H9 (cell line): Measurements from ENCODE around the gene THSD7A. TPM values are rescaled to one million over a fixed set of nuclear protein-coding genes. Genes with fewer than 3 reads are reported as not detected.

ENCODE experiments used
- DNase-seq: peaks from one replicate; pipeline ENCODE4 v3.0.0-alpha.2; 2017
- H2AFZ ChIP-seq: one replicate; pipeline ENCODE4 v1.6.1; 2013; ENCODE audit warnings: mild to moderate bottlenecking, low read length, control low read depth, moderate library complexity
- H2AK5ac ChIP-seq: 2 replicates; pipeline ENCODE4 v1.6.1; 2013; ENCODE audit warnings: low read length, control low read depth, mixed read lengths; ENCODE audit not compliant: insufficient read length
- H2BK120ac ChIP-seq: one replicate; pipeline ENCODE4 v1.6.1; 2013; ENCODE audit warnings: low read depth, mild to moderate bottlenecking, low read length, control low read depth, inconsistent platforms; ENCODE audit not compliant: poor library complexity, severe bottlenecking
- H2BK12ac ChIP-seq: 2 replicates; pipeline ENCODE4 v1.6.1; 2013; ENCODE audit warnings: low read length, control low read depth, mixed read lengths, low read depth; ENCODE audit not compliant: insufficient read length
- H2BK15ac ChIP-seq: 2 replicates; pipeline ENCODE4 v1.6.1; 2013; ENCODE audit warnings: low read depth, low read length, control low read depth
- H2BK20ac ChIP-seq: one replicate; pipeline ENCODE4 v1.6.1; 2013; ENCODE audit warnings: low read depth, mild to moderate bottlenecking, low read length, control low read depth, inconsistent platforms; ENCODE audit not compliant: poor library complexity, severe bottlenecking
- H2BK5ac ChIP-seq: 2 replicates; pipeline ENCODE4 v1.6.1; 2013; ENCODE audit warnings: low read length, control low read depth, mixed read lengths; ENCODE audit not compliant: insufficient read length
- H3K14ac ChIP-seq: 2 replicates; pipeline ENCODE4 v1.6.1; 2013; ENCODE audit warnings: low read length, control low read depth; ENCODE audit not compliant: insufficient read depth
- H3K18ac ChIP-seq: 2 replicates; pipeline ENCODE4 v1.6.1; 2013; ENCODE audit warnings: low read depth, mild to moderate bottlenecking, mixed read lengths, low read length, control low read depth; ENCODE audit not compliant: insufficient read length
- H3K23ac ChIP-seq: 2 replicates; pipeline ENCODE4 v1.6.1; 2013; ENCODE audit warnings: low read length, control low read depth, mixed read lengths, low read depth; ENCODE audit not compliant: insufficient read length
- H3K23me2 ChIP-seq: 2 replicates; pipeline ENCODE4 v1.6.1; 2013; ENCODE audit warnings: low read depth, mild to moderate bottlenecking, mixed read lengths, low read length, control low read depth; ENCODE audit not compliant: insufficient read length, poor library complexity, severe bottlenecking
- H3K27ac ChIP-seq: 2 replicates; pipeline ENCODE4 v1.5.1; 2013; ENCODE audit warnings: low read length, control low read depth, mixed read lengths, low read depth; ENCODE audit not compliant: insufficient read length
- H3K27me3 ChIP-seq: 2 replicates; pipeline ENCODE4 v1.6.1; 2013; ENCODE audit warnings: low read length, control low read depth, inconsistent platforms; ENCODE audit not compliant: insufficient read depth
- H3K4ac ChIP-seq: 2 replicates; pipeline ENCODE4 v1.6.1; 2013; ENCODE audit warnings: low read depth, mild to moderate bottlenecking, control low read depth, inconsistent platforms, low read length, moderate library complexity
- H3K4me1 ChIP-seq: 2 replicates; pipeline ENCODE4 v1.6.1; 2013; ENCODE audit warnings: low read length, control low read depth, inconsistent platforms; ENCODE audit not compliant: insufficient read depth
- H3K4me2 ChIP-seq: 2 replicates; pipeline ENCODE4 v1.6.1; 2013; ENCODE audit warnings: low read length, control low read depth, mixed read lengths; ENCODE audit not compliant: insufficient read length, insufficient read depth
- H3K56ac ChIP-seq: 2 replicates; pipeline ENCODE4 v1.6.1; 2013; ENCODE audit warnings: low read depth, mild to moderate bottlenecking, mixed read lengths, low read length, control low read depth; ENCODE audit not compliant: insufficient read length
- H3K79me1 ChIP-seq: 2 replicates; pipeline ENCODE4 v1.6.1; 2013; ENCODE audit warnings: low read depth, mild to moderate bottlenecking, moderate library complexity, low read length, control low read depth, inconsistent platforms; ENCODE audit not compliant: insufficient read depth, poor library complexity, severe bottlenecking
- H3K79me2 ChIP-seq: 2 replicates; pipeline ENCODE4 v1.6.1; 2013; ENCODE audit warnings: low read length, control low read depth, inconsistent platforms; ENCODE audit not compliant: insufficient read depth
- H3K9ac ChIP-seq: 2 replicates; pipeline ENCODE4 v1.6.1; 2013; ENCODE audit warnings: low read length, control low read depth, mixed read lengths; ENCODE audit not compliant: insufficient read length; ENCODE audit errors: extremely low read depth
- H3K9me3 ChIP-seq: one replicate; pipeline ENCODE4 v1.6.1; 2013; ENCODE audit warnings: low read depth, low read length, inconsistent platforms; ENCODE audit not compliant: control insufficient read depth
- H3T11ph ChIP-seq: one replicate; pipeline ENCODE4 v1.6.1; 2013; ENCODE audit warnings: mild to moderate bottlenecking, low read length, control low read depth, inconsistent platforms
- H4K20me1 ChIP-seq: one replicate; pipeline ENCODE4 v1.6.1; 2013; ENCODE audit not compliant: control insufficient read depth, insufficient read length, insufficient read depth
- H4K5ac ChIP-seq: 2 replicates; pipeline ENCODE4 v1.6.1; 2013; ENCODE audit warnings: low read depth, mild to moderate bottlenecking, mixed read lengths, low read length, control low read depth; ENCODE audit not compliant: insufficient read length
- H4K8ac ChIP-seq: replicated peaks from 2 replicates; pipeline ENCODE4 v1.6.1; 2013; ENCODE audit warnings: low read length, control low read depth, mixed read lengths, low read depth; ENCODE audit not compliant: insufficient read length
- H4K91ac ChIP-seq: 2 replicates; pipeline ENCODE4 v1.6.1; 2013; ENCODE audit warnings: low read depth, mild to moderate bottlenecking, moderate library complexity, mixed read lengths, low read length, control low read depth; ENCODE audit not compliant: insufficient read length
- H3K27ac Mint-ChIP-seq, 3 experiments: 2 replicates in 2 of 3; 3 replicates in 1 of 3; pipeline ENCODE4 v1.8.0; 2020 to 2021; ENCODE audit warnings: mixed read lengths in 3 of 3, mild to moderate bottlenecking in 1 of 3, moderate library complexity in 1 of 3
- H3K27me3 Mint-ChIP-seq: 2 replicates; pipeline ENCODE4 v1.8.0; 2021; ENCODE audit warnings: low read depth, mild to moderate bottlenecking, moderate library complexity, mixed read lengths
- H3K36me3 Mint-ChIP-seq, 3 experiments: 2 replicates in 2 of 3; 3 replicates in 1 of 3; pipeline ENCODE4 v1.8.0; 2020 to 2021; ENCODE audit warnings: low read depth in 3 of 3, mixed read lengths in 3 of 3; ENCODE audit not compliant: insufficient read depth in 1 of 3
- H3K4me1 Mint-ChIP-seq, 2 experiments: 2 replicates each; pipeline ENCODE4 v1.8.0; 2020; ENCODE audit warnings: mixed read lengths in 2 of 2
- H3K4me3 Mint-ChIP-seq, 2 experiments: 2 replicates in 1 of 2; 3 replicates in 1 of 2; pipeline ENCODE4 v1.8.0; 2020 to 2021; ENCODE audit warnings: mild to moderate bottlenecking in 2 of 2, mixed read lengths in 2 of 2, moderate library complexity in 1 of 2
- H3K9me3 Mint-ChIP-seq, 2 experiments: 2 replicates in 1 of 2; 3 replicates in 1 of 2; pipeline ENCODE4 v1.8.0; 2020; ENCODE audit warnings: mild to moderate bottlenecking in 2 of 2, mixed read lengths in 2 of 2, moderate library complexity in 1 of 2
- total RNA-seq: library from RNA; stranded (reverse); gene quantifications from 2 replicates; pipeline ENCODE4 v1.2.1, GENCODE V29; 2021
- TF ChIP-seq, protein P1 (sequence below): fragments of 200-600 bp; sonication (generic); conservative IDR thresholded peaks from 3 replicates; pipeline ENCODE4 v1.8.0; 2021; ENCODE audit warnings: antibody characterized with exemption, mild to moderate bottlenecking

The THSD7A gene
- total RNA-seq, 1 experiment from 2014 or later: 0.42 TPM

DNA sequence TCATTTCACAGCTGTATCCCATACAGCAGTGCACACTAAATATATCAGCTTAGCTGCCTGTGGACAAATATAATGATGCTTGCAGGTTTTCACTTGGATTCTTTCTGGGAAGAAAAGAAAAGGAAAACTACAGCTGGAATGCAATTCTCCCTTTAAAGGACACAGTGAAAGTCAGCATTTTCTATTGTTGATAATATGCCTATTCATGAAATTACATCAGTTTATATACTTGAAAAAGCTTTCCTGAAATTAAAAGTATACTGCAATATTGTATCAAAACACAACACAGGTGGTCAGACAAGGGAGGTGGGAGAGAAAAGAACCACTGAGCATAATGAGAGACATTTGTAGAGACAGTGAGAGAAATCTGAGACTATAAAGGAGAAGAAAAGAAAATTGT, 20.3 kb downstream of the THSD7A start:
- DNase-seq: no peak
- no peak overlapping the region for H2BK15ac ChIP-seq
- H2AFZ ChIP-seq: no peak overlapping the region
- Mint-ChIP-seq H3K27me3 (no peaks in the 10 kb centered on the region), H3K4me3 (no peak overlapping the region), H3K27ac (peak overlapping the region in 1 of 3 experiments; percentile 6; a peak in 1 of 7 replicates), H3K4me1 (peaks cover 2 to 6% of the 10 kb centered on the region in 2 experiments), H3K36me3 (no peaks in the 10 kb centered on the region), H3K9me3 (no peaks in the 10 kb centered on the region)
- no peak overlapping the region for H4K8ac ChIP-seq
- H3K27ac ChIP-seq: no peak overlapping the region
- no peaks in the 10 kb centered on the region for H3K23me2 ChIP-seq
- H2AK5ac ChIP-seq: no peak overlapping the region
- TF ChIP-seq, protein P1, sequence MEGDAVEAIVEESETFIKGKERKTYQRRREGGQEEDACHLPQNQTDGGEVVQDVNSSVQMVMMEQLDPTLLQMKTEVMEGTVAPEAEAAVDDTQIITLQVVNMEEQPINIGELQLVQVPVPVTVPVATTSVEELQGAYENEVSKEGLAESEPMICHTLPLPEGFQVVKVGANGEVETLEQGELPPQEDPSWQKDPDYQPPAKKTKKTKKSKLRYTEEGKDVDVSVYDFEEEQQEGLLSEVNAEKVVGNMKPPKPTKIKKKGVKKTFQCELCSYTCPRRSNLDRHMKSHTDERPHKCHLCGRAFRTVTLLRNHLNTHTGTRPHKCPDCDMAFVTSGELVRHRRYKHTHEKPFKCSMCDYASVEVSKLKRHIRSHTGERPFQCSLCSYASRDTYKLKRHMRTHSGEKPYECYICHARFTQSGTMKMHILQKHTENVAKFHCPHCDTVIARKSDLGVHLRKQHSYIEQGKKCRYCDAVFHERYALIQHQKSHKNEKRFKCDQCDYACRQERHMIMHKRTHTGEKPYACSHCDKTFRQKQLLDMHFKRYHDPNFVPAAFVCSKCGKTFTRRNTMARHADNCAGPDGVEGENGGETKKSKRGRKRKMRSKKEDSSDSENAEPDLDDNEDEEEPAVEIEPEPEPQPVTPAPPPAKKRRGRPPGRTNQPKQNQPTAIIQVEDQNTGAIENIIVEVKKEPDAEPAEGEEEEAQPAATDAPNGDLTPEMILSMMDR: no peak
- no peak overlapping the region for H2BK120ac ChIP-seq
- H3K79me2 ChIP-seq: no peaks in the 10 kb centered on the region
- H3K27me3 ChIP-seq: no peaks in the 10 kb centered on the region
- no peak overlapping the region for H3K14ac ChIP-seq
- no peaks in the 10 kb centered on the region for H3K9me3 ChIP-seq
- H3K9ac ChIP-seq: no peak overlapping the region
- no peak overlapping the region for H3K18ac ChIP-seq
- no peaks in the 10 kb centered on the region for H4K20me1 ChIP-seq
- no peak overlapping the region for H2BK12ac ChIP-seq
- H4K5ac ChIP-seq: no peak overlapping the region
- no peak overlapping the region for H2BK5ac ChIP-seq
- no peak overlapping the region for H2BK20ac ChIP-seq
- H4K91ac ChIP-seq: no peak overlapping the region
- no peak overlapping the region for H3T11ph ChIP-seq
- no peaks in the 10 kb centered on the region for H3K4me1 ChIP-seq
- no peaks in the 10 kb centered on the region for H3K79me1 ChIP-seq
- H3K4ac ChIP-seq: no peak overlapping the region
- no peak overlapping the region for H3K23ac ChIP-seq
- no peak overlapping the region for H3K56ac ChIP-seq
- H3K4me2 ChIP-seq: no peak overlapping the region
